A549 (cell line): ENCODE results near the gene CRACR2B. TPM values are rescaled to one million over a fixed set of nuclear protein-coding genes. Genes with fewer than 3 reads are reported as not detected.

Source experiments
- ATAC-seq, 2 experiments: fragments of 200-7000 bp in 1 of 2; fragments of >200 bp in 1 of 2; cut with Nextera tagmentation in 1 of 2; cut with Tn5 transposase in 1 of 2; 3 replicates each; pipeline versions ENCODE4 v1.8.0 to v1.9.1; 2018 to 2020; ENCODE audit warnings: mild to moderate bottlenecking in 1 of 2, moderate library complexity in 1 of 2
- CTCF ChIA-PET: fragments of 300-600 bp; sonication (Branson Sonifier 250); formaldehyde crosslinking; extraction: SDS; loops from one replicate; lab custom pipeline; 2021; ENCODE audit warnings: antibody characterized with exemption, inconsistent platforms; lab: Yijun Ruan, JAX
- POLR2A ChIA-PET: fragments of 350-600 bp; formaldehyde crosslinking; extraction: SDS; loops from one replicate; lab custom pipeline; 2021; ENCODE audit warnings: antibody characterized with exemption, inconsistent platforms; lab: Yijun Ruan, JAX
- DNase-seq, 2 experiments: peaks; one replicate each; pipeline versions ENCODE4 v3.0.0 to v3.0.0-alpha.2; 2011 to 2016; ENCODE audit warnings: low read depth in 1 of 2, low spot score in 1 of 2
- FAIRE-seq: peaks from 2 replicates; lab custom pipeline; 2011; peaks lifted over from hg19 to GRCh38; lab: Jason Lieb, UNC
- H3K27ac ChIP-seq, 2 experiments: fragments of >200 bp; sonication (Bioruptor Twin); formaldehyde crosslinking; 3 replicates each; pipeline ENCODE4 v1.5.1; 2016 to 2017
- H3K4me1 ChIP-seq: fragments of >200 bp; sonication (Bioruptor Twin); formaldehyde crosslinking; 3 replicates; pipeline ENCODE4 v1.6.1; 2016
- H3K4me2 ChIP-seq: fragments of >200 bp; sonication (Bioruptor Twin); formaldehyde crosslinking; 3 replicates; pipeline ENCODE4 v1.6.1; 2016
- H3K4me3 ChIP-seq: fragments of >200 bp; sonication (Bioruptor Twin); formaldehyde crosslinking; 3 replicates; pipeline ENCODE4 v1.5.1; 2016
- H3K9me3 ChIP-seq: fragments of >200 bp; sonication (Bioruptor Twin); formaldehyde crosslinking; 3 replicates; pipeline ENCODE4 v1.6.1; 2016
- CBX8 ChIP-seq: fragments of 200-600 bp; sonication (generic); IDR thresholded peaks from 2 replicates; pipeline ENCODE4 v1.6.1; 2016
- CEBPB ChIP-seq, 2 experiments: fragments of >200 bp in 1 of 2; sonication (Bioruptor Twin) in 1 of 2; formaldehyde crosslinking in 1 of 2; IDR thresholded peaks; 2 replicates each; pipeline ENCODE4 v1.6.1; 2012 to 2016
- FOSL2 ChIP-seq, 2 experiments: fragments of 450-650 bp in 1 of 2; fragments of >200 bp in 1 of 2; sonication (Bioruptor Twin) in 1 of 2; formaldehyde crosslinking; IDR thresholded peaks; 2 replicates each; pipeline versions ENCODE4 v1.5.0 to v1.6.1; 2016 to 2020; ENCODE audit warnings: mild to moderate bottlenecking in 1 of 2, moderate library complexity in 1 of 2
- FOXS1 ChIP-seq: fragments of 250-450 bp; sonication (Bioruptor Pico); IDR thresholded peaks from 2 replicates; pipeline ENCODE4 v1.5.0; 2020; ENCODE audit warnings: mild to moderate bottlenecking, moderate library complexity
- HMGXB4 ChIP-seq: fragments of 250-450 bp; sonication (Bioruptor Pico); IDR thresholded peaks from 2 replicates; pipeline ENCODE4 v1.5.0; 2021; ENCODE audit warnings: mild to moderate bottlenecking, moderate library complexity, borderline replicate concordance
- JUN ChIP-seq, 2 experiments: fragments of >200 bp; sonication (Bioruptor Twin); formaldehyde crosslinking; IDR thresholded peaks; 2 replicates in 1 of 2; 3 replicates in 1 of 2; pipeline ENCODE4 v1.6.1; 2016 to 2017
- JUNB ChIP-seq: fragments of >200 bp; sonication (Bioruptor Twin); formaldehyde crosslinking; IDR thresholded peaks from 2 replicates; pipeline ENCODE4 v1.6.1; 2016
- MAFK ChIP-seq: fragments of 450-650 bp; IDR thresholded peaks from 2 replicates; pipeline ENCODE4 v1.6.1; 2014; ENCODE audit not compliant: partially characterized antibody
- NFE2L2 ChIP-seq: fragments of 150-350 bp; conservative IDR thresholded peaks from 2 replicates; pipeline ENCODE4 v1.6.1; 2014; ENCODE audit warnings: low read length
- NPAS2 ChIP-seq: fragments of 250-450 bp; sonication (Bioruptor Pico); IDR thresholded peaks from 2 replicates; pipeline ENCODE4 v1.8.0; 2022; ENCODE audit warnings: mild to moderate bottlenecking, moderate library complexity, borderline replicate concordance
- PBX3 ChIP-seq: IDR thresholded peaks from 2 replicates; pipeline ENCODE4 v1.6.1; 2012
- POLR2A ChIP-seq: IDR thresholded peaks from 2 replicates; pipeline ENCODE4 v1.6.1; 2012; ENCODE audit warnings: mild to moderate bottlenecking, low read length
- RARB ChIP-seq: fragments of 250-450 bp; sonication (Bioruptor Pico); IDR thresholded peaks from 2 replicates; pipeline ENCODE4 v1.8.0; 2021; ENCODE audit warnings: mild to moderate bottlenecking, moderate library complexity
- RCOR1 ChIP-seq: fragments of 150-350 bp; IDR thresholded peaks from 2 replicates; pipeline ENCODE4 v1.6.1; 2014; ENCODE audit warnings: antibody characterized with exemption, low read length, low read depth
- RFX5 ChIP-seq: fragments of 450-650 bp; IDR thresholded peaks from 2 replicates; pipeline ENCODE4 v1.7.1; 2014; ENCODE audit warnings: antibody characterized with exemption, mild to moderate bottlenecking, moderate library complexity
- RNF2 ChIP-seq: fragments of 200-600 bp; sonication (generic); IDR thresholded peaks from 2 replicates; pipeline ENCODE4 v1.6.1; 2016; ENCODE audit warnings: low read depth, mild to moderate bottlenecking, antibody characterized with exemption, moderate library complexity, borderline replicate concordance
- SMC3 ChIP-seq: fragments of >200 bp; sonication (Bioruptor Twin); formaldehyde crosslinking; IDR thresholded peaks from 3 replicates; pipeline ENCODE4 v1.6.1; 2018; ENCODE audit warnings: inconsistent platforms
- ZNF302 ChIP-seq: fragments of 250-450 bp; sonication (Bioruptor Pico); IDR thresholded peaks from 2 replicates; pipeline ENCODE4 v1.9.0; 2021; ENCODE audit warnings: inconsistent platforms, mild to moderate bottlenecking, moderate library complexity
- WGBS: methylation state at CpG from one replicate; pipeline ENCODE4 v1.1.6; 2017; ENCODE audit errors: missing lambda C conversion rate; 5-methylcytosine and 5-hydroxymethylcytosine counted together
- polyA plus RNA-seq, 4 experiments: library from polyadenylated mRNA; depleted of rRNA in 3 of 4; stranded (reverse); fragments of >200 nt; fragmentation: RNase III in 1 of 4; extraction: RNeasy Plus Mini Kit Qiagen cat#74134 plus additional on column Dnase treatment in 1 of 4; gene quantifications; 2 replicates in 3 of 4; 3 replicates in 1 of 4; pipeline ENCODE4 v1.2.3, GENCODE V29; 2011 to 2017
- TF ChIP-seq, protein P1 (sequence below): fragments of >200 bp; sonication (Bioruptor Twin); formaldehyde crosslinking; IDR thresholded peaks from 3 replicates; pipeline ENCODE4 v1.5.1; 2016
- TF ChIP-seq, protein P2 (sequence below): IDR thresholded peaks from 2 replicates; pipeline ENCODE4 v1.6.1; 2012

CRACR2B gene
- polyA plus RNA-seq, 2 of the 4 experiments (the other 2 are of a cell fraction): 1.2 to 3.0 TPM

- TF ChIP-seq NFE2L2 (no peak), ZNF302 (CRISPR knock-in tag) (no peak), JUNB (no peak), CBX8 (no peak), RARB (CRISPR knock-in tag) (no peak)
- TF ChIP-seq, protein P1, sequence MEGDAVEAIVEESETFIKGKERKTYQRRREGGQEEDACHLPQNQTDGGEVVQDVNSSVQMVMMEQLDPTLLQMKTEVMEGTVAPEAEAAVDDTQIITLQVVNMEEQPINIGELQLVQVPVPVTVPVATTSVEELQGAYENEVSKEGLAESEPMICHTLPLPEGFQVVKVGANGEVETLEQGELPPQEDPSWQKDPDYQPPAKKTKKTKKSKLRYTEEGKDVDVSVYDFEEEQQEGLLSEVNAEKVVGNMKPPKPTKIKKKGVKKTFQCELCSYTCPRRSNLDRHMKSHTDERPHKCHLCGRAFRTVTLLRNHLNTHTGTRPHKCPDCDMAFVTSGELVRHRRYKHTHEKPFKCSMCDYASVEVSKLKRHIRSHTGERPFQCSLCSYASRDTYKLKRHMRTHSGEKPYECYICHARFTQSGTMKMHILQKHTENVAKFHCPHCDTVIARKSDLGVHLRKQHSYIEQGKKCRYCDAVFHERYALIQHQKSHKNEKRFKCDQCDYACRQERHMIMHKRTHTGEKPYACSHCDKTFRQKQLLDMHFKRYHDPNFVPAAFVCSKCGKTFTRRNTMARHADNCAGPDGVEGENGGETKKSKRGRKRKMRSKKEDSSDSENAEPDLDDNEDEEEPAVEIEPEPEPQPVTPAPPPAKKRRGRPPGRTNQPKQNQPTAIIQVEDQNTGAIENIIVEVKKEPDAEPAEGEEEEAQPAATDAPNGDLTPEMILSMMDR: no peak
- TF ChIP-seq, all 56 proteins: peak for 4
These were observed 7.6 kb upstream of the CRACR2B start (continued) for GRCh38 chr11:819943-820649.

DNA sequence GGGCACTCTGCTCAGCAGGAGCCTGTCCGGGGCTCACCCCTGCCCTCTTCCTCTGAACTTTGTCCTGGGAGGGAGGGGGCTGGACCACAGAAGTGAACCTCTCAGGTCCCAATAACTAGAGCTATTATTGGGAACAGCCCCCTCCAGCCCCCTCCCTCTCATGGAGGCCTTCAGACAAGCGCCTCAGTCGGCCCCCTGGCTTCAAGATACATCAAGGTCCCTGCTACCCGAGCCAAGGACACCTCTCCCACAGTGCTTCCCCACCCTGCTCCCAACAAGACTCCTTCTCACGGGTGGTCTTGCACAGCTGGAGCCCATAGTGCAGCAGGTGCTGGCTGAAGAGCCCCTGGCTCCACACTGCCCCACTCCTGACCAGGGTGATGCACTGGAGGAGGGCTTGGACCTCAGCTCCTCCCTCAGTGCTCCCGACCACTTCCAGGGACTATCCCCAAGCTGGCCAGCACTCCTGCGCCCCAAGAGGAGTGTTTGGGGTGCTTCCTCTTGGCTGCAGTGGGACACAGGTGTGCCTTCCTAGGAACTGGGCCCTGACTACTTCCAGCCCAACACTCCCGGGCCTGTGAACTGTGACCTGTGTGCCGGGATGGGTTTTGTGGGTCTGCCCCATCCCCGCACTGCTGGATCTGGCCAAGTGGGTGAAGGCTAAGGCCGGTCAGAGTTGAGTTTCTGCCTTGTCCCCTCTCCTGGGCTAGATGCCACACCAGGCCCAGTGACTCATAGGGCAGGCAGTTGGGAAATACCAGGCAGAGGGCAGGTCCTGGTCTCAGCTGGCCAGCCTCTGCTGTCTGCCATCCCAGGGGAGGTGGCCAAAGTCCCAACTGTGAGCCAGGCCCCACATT is 6.8 kb upstream of the CRACR2B start:
- ATAC-seq (peak; percentile 42 to 54), FAIRE-seq (peak; percentile 56), DNase-seq (peak; percentile 79 to 85)
- POLR2A ChIA-PET: interaction anchor here (0.6 to 3.1 kb wide), 8 partner anchors 8 to 26 kb away, joined by 3 to 52 read pairs (median 21); partner anchors contain the start of genes CD151, CRACR2B, RPLP2 and TSPAN4
- CTCF ChIA-PET: interaction anchor here (0.7 to 1.7 kb wide), 2 partner anchors 9 to 13 kb away, joined by 3 to 10 read pairs; no protein-coding TSS in a partner anchor
- Histone ChIP-seq H3K27ac (peak overlapping the region; percentile 87 to 90), H3K9me3 (no peaks in the 10 kb centered on the region), H3K4me1 (peaks cover 48% of the 10 kb centered on the region), H3K4me3 (peak overlapping the region; percentile 99), H3K4me2 (peak overlapping the region; percentile 97)
- 33% methylated on average over 9 of the region's 11 CpGs for WGBS
- 0 out of 2 replicates have a peak, but pooled peaks have one; percentile 31 for TF ChIP-seq POLR2A
- TF ChIP-seq RARB (CRISPR knock-in tag): no peak
- peak; percentile 70 to 94 for TF ChIP-seq CEBPB (IDR thresholded peaks at IDR 0.05)
- peak; percentile 22; the same call in 1 of the 2 replicates for TF ChIP-seq JUNB
- no peak for TF ChIP-seq RCOR1
- TF ChIP-seq FOSL2 (IDR thresholded peaks at IDR 0.05): peak; percentile 63; the same call in 1 of the 2 replicates
- peak; percentile 95 for TF ChIP-seq FOSL2 (CRISPR knock-in tag; IDR thresholded peaks at IDR 0.05)
- TF ChIP-seq JUN (IDR thresholded peaks at IDR 0.05): peak in 1 of 2 experiments; percentile 56; a peak in 1 of 5 replicates
- TF ChIP-seq PBX3: peak; percentile 63; the same call in 1 of the 2 replicates
- TF ChIP-seq, protein P2, sequence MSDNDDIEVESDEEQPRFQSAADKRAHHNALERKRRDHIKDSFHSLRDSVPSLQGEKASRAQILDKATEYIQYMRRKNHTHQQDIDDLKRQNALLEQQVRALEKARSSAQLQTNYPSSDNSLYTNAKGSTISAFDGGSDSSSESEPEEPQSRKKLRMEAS: peak; percentile 42; the same call in 1 of the 2 replicates
- no peak for TF ChIP-seq RFX5

DNA sequence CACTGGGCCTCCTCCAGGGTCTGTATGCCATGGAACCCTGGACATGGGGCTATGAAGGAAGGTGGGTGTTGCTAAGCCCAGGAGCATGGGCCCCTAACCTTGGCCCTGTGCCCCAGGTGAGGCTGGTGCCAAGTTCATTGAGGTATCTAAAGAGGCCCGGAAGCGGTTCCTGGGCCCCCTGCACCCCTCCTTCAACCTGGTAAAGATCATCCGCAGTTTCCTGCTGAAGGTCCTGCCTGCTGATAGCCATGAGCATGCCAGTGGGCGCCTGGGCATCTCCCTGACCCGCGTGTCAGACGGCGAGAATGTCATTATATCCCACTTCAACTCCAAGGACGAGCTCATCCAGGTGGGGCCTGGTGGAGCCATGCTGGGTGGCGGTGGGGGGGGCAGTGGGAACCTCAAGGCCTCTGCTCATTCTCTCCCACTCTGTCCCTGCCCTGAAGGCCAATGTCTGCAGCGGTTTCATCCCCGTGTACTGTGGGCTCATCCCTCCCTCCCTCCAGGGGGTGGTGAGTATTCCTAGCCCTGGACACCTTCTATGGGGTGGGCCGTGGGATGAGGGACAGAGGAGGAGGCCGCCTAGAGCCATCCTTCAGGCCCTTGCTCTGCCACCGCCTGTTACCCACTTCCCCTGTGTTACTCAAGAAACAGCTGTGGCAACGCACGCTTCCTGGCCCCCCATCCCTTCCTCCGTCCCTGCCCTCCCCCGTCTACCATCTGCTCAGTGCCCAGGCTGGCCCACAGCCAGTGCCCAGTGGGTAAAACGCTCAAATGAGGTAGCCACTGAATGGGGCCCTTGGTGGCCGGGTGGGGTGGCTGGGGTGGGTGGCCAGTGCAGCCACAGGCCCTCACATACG is 6.0 kb upstream of the CRACR2B start:
- H3K4me1 ChIP-seq: peaks cover 56% of the 10 kb centered on the region
- DNase-seq (no peak), ATAC-seq (no peak), FAIRE-seq (no peak)
- H3K9me3 ChIP-seq: no peaks in the 10 kb centered on the region
- H3K4me3 ChIP-seq: no peak overlapping the region
- ChIA-PET CTCF (interaction anchor here (1.0 to 1.8 kb wide), 5 partner anchors 9 to 20 kb away, joined by 3 to 10 read pairs (median 4); partner anchors contain the start of gene CD151), POLR2A (interaction anchor here (0.7 to 1.2 kb wide), 3 partner anchors 12 to 13 kb away, joined by 3 to 4 read pairs (median 3); no protein-coding TSS in a partner anchor)
- TF ChIP-seq PBX3 (0 out of 2 replicates have a peak, but pooled peaks have one; percentile 1), NPAS2 (CRISPR knock-in tag) (no peak), MAFK (no peak), SMC3 (no peak), HMGXB4 (no peak), JUN (IDR thresholded peaks at IDR 0.05) (peak in 1 of 2 experiments; percentile 24; a peak in 1 of 5 replicates), CBX8 (no peak), RNF2 (no peak), FOXS1 (CRISPR knock-in tag) (no peak)
- peak overlapping the region; percentile 97 for H3K4me2 ChIP-seq
- H3K27ac ChIP-seq: peak overlapping the region; percentile 63 to 90; a peak in 5 of 6 replicates
- WGBS: 82% methylated on average over 16 of the region's 22 CpGs
